MM.1S (cell line): ENCODE data around the gene CABCOCO1.

Experiments used
- DNase-seq: peaks from one replicate; pipeline ENCODE4 v3.0.0-alpha.2; 2015
- H2AFZ ChIP-seq: fragments of 300-600 bp; sonication (generic); 2 replicates; pipeline ENCODE4 v1.6.0; 2016; ENCODE audit warnings: antibody characterized with exemption, low read length
- H3F3A ChIP-seq: fragments of 300-600 bp; sonication (generic); 2 replicates; pipeline ENCODE4 v1.6.1; 2016; ENCODE audit warnings: mild to moderate bottlenecking, antibody characterized with exemption, low read length, moderate library complexity, mixed read lengths; ENCODE audit not compliant: insufficient read depth
- H3K27ac ChIP-seq: fragments of 300-600 bp; sonication (generic); 2 replicates; pipeline ENCODE4 v1.5.1; 2016; ENCODE audit warnings: mild to moderate bottlenecking, low read length
- H3K27me3 ChIP-seq: fragments of 300-600 bp; sonication (generic); replicated peaks from 2 replicates; pipeline ENCODE4 v1.6.0; 2016; ENCODE audit warnings: low read length; ENCODE audit not compliant: insufficient read depth
- H3K36me3 ChIP-seq: fragments of 300-600 bp; sonication (generic); replicated peaks from 2 replicates; pipeline ENCODE4 v1.6.1; 2016; ENCODE audit warnings: mild to moderate bottlenecking, low read length, mixed read lengths; ENCODE audit not compliant: insufficient read depth
- H3K4me1 ChIP-seq: fragments of 300-600 bp; sonication (generic); 2 replicates; pipeline ENCODE4 v1.6.1; 2016; ENCODE audit warnings: low read length, mixed read lengths
- H3K4me2 ChIP-seq: fragments of 300-600 bp; sonication (generic); 2 replicates; pipeline ENCODE4 v1.6.0; 2016; ENCODE audit warnings: low read depth, low read length
- H3K4me3 ChIP-seq: fragments of 300-600 bp; sonication (generic); 2 replicates; pipeline ENCODE4 v1.5.1; 2016; ENCODE audit warnings: low read length, mixed read lengths
- H3K79me2 ChIP-seq: fragments of 300-600 bp; sonication (generic); 2 replicates; pipeline ENCODE4 v1.6.1; 2016; ENCODE audit warnings: mixed run types, low read length, mixed read lengths
- H3K9ac ChIP-seq: fragments of 300-600 bp; sonication (generic); 2 replicates; pipeline ENCODE4 v1.6.1; 2016; ENCODE audit warnings: low read length, mixed read lengths
- H3K9me2 ChIP-seq: fragments of 300-600 bp; sonication (generic); replicated peaks from 2 replicates; pipeline ENCODE4 v1.6.1; 2016; ENCODE audit warnings: mild to moderate bottlenecking, low read length, mixed read lengths; ENCODE audit not compliant: insufficient read depth
- H3K9me3 ChIP-seq: fragments of 300-600 bp; sonication (generic); replicated peaks from 2 replicates; pipeline ENCODE4 v1.6.1; 2016; ENCODE audit warnings: mild to moderate bottlenecking, low read length, mixed read lengths; ENCODE audit not compliant: insufficient read depth
- H4K20me1 ChIP-seq: fragments of 300-600 bp; sonication (generic); 2 replicates; pipeline ENCODE4 v1.6.1; 2016; ENCODE audit warnings: mild to moderate bottlenecking, low read length, moderate library complexity, mixed read lengths; ENCODE audit not compliant: insufficient read depth
- CTCF ChIP-seq: fragments of 300-600 bp; sonication (generic); IDR thresholded peaks from 2 replicates; pipeline ENCODE4 v1.5.1; 2016; ENCODE audit warnings: antibody characterized with exemption, low read length, mixed read lengths
- EZH2 ChIP-seq: fragments of 300-600 bp; sonication (generic); optimal IDR thresholded peaks from 2 replicates; pipeline ENCODE3; 2017; ENCODE audit warnings: low read depth, mild to moderate bottlenecking, antibody characterized with exemption, low read length, mixed read lengths
- EZH2phosphoT487 ChIP-seq: fragments of 300-600 bp; sonication (generic); IDR thresholded peaks from 2 replicates; pipeline ENCODE4 v1.6.1; 2018; ENCODE audit warnings: antibody characterized with exemption, low read length

The CABCOCO1 gene

DNA sequence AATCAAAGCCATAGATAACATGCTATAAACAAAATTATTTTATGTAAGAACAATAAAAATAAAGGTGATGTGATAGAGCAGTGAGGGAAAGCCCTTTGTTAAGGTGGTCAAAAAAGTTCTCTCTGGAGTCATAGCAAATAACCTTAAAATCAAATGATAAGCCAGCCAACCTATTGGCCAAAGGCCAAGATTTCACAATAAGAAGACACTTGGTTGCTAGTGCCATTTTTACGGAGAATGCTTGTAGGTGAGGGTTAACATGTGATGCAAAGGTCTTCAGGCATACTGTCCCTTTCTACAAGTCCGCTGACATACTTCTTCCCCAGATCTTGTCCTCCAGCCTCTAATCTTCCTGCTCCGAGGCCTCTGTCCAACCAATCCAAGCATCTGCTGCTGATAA, 140.5 kb downstream of the CABCOCO1 start:
- no peaks in the 10 kb centered on the region for H3K27me3 ChIP-seq
- TF ChIP-seq EZH2phosphoT487: no peak
- TF ChIP-seq EZH2: no peak

DNA sequence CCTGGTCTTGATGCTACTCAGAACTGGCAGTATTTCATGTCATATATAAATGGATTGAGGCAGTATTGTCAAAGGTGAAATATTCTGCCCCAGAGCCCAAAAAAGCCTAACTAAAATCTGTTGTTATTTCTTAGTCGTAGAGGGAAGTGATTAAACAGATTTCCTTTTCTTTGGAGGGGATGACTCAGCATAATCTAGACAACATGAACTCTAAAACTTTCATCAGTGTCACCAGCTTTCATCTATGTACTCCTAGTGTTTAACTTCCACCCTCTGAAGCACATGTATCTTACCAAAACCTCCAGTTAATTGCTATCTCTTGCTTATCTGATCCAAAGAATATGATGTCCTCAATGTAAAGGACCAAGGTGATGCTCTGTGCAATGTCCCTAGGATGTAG, 141.7 kb downstream of the CABCOCO1 start:
- Histone ChIP-seq H3K4me1 (no peaks in the 10 kb centered on the region), H4K20me1 (no peaks in the 10 kb centered on the region), H2AFZ (no peak overlapping the region), H3K9me2 (no peaks in the 10 kb centered on the region), H3K9me3 (no peaks in the 10 kb centered on the region), H3K79me2 (no peaks in the 10 kb centered on the region), H3F3A (no peaks in the 10 kb centered on the region), H3K4me3 (no peak overlapping the region), H3K4me2 (no peak overlapping the region), H3K36me3 (no peaks in the 10 kb centered on the region), H3K27me3 (no peaks in the 10 kb centered on the region), H3K27ac (no peak overlapping the region), H3K9ac (no peak overlapping the region)
- TF ChIP-seq EZH2: no peak
- no peak for DNase-seq

More for the DNA sequence above, 140.5 kb downstream of the CABCOCO1 start:
- Histone ChIP-seq H3K36me3 (no peaks in the 10 kb centered on the region), H3K9me3 (no peaks in the 10 kb centered on the region), H3K79me2 (no peaks in the 10 kb centered on the region), H3K4me1 (no peaks in the 10 kb centered on the region), H4K20me1 (no peaks in the 10 kb centered on the region), H3F3A (no peaks in the 10 kb centered on the region), H3K27ac (no peak overlapping the region), H3K4me3 (no peak overlapping the region), H2AFZ (no peak overlapping the region), H3K9me2 (no peaks in the 10 kb centered on the region), H3K9ac (no peak overlapping the region), H3K4me2 (no peak overlapping the region)
- no peak for DNase-seq

DNA sequence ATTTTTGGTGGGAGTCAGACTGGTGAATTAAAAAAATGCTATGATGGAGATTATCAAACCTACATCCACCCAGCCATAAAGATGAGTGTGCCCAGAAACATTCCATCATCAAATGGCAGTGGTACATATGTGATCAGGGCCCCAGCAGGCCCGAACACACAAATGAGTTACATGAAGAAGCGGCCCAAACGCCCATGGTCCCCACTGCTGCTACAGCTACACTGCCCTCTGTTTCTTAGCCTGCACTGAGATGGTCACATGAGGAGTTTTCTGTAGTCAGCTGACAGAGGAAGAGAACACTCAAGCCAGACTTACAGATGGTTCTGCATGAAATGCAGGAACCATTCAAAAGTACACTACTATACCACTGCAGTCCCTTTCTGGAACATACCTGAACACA, 142.4 kb downstream of the CABCOCO1 start:
- Histone ChIP-seq H2AFZ (no peak overlapping the region), H3K9me2 (no peaks in the 10 kb centered on the region), H3K36me3 (no peaks in the 10 kb centered on the region), H3K4me1 (no peaks in the 10 kb centered on the region), H3K4me2 (no peak overlapping the region), H3F3A (no peaks in the 10 kb centered on the region), H3K79me2 (no peaks in the 10 kb centered on the region), H4K20me1 (no peaks in the 10 kb centered on the region), H3K27ac (no peak overlapping the region), H3K9ac (no peak overlapping the region), H3K27me3 (no peaks in the 10 kb centered on the region), H3K9me3 (no peaks in the 10 kb centered on the region), H3K4me3 (no peak overlapping the region)
- DNase-seq: no peak
- no peak for TF ChIP-seq EZH2
- no peak for TF ChIP-seq CTCF
- TF ChIP-seq EZH2phosphoT487: no peak

DNA sequence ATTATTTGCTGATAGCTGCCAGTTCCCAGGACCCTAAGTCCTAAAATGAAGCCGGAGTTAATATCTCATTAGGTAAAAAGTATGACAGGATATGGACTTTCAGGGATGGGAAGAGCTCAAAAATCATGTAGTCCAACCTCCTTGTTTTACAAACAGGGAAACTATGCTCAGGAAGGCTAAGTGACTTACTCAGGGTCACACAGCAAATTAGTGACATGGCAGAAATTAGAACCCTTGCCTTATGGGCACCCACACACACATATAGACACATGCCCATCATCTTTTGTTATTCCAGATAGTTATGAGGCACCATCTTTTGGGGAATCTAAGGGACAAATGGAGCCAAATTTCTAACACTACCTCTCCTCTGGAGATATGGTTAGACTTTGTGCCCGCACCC, 147.5 kb downstream of the CABCOCO1 start:
- Histone ChIP-seq H3K79me2 (no peaks in the 10 kb centered on the region), H3K9me2 (no peaks in the 10 kb centered on the region), H4K20me1 (no peaks in the 10 kb centered on the region), H3K4me3 (no peak overlapping the region), H3K9me3 (no peaks in the 10 kb centered on the region), H2AFZ (no peak overlapping the region), H3K27me3 (no peaks in the 10 kb centered on the region), H3K36me3 (no peaks in the 10 kb centered on the region), H3K4me1 (no peaks in the 10 kb centered on the region), H3K27ac (no peak overlapping the region), H3F3A (no peaks in the 10 kb centered on the region), H3K9ac (no peak overlapping the region), H3K4me2 (no peak overlapping the region)
- TF ChIP-seq CTCF: no peak
- no peak for TF ChIP-seq EZH2phosphoT487
- no peak for TF ChIP-seq EZH2
- DNase-seq: no peak
